H1 (cell line): ENCODE results near the gene ARMC12. TPM values are rescaled to one million over a fixed set of nuclear protein-coding genes. Genes with fewer than 3 reads are reported as not detected.

Experiments used
- CTCF ChIA-PET: fragments of 300-600 bp; sonication (Branson Sonifier 250); formaldehyde crosslinking; loops from one replicate; lab custom pipeline; 2021; ENCODE audit not compliant: partially characterized antibody; lab: Charles Lee
- POLR2A ChIA-PET: fragments of 300-600 bp; sonication (Branson Sonifier 250); formaldehyde crosslinking; loops from one replicate; lab custom pipeline; 2021; ENCODE audit warnings: inconsistent platforms; ENCODE audit not compliant: partially characterized antibody; lab: Charles Lee
- DNase-seq, 2 experiments: peaks; one replicate each; pipeline versions ENCODE4 v3.0.0 to v3.0.0-alpha.2; 2010 to 2022; ENCODE audit warnings: low spot score in 2 of 2, low read depth in 1 of 2, mixed read lengths in 1 of 2
- FAIRE-seq: peaks from 2 replicates; lab custom pipeline; 2011; peaks lifted over from hg19 to GRCh38; lab: Jason Lieb, UNC
- H2AFZ ChIP-seq: 2 replicates; pipeline ENCODE4 v1.8.1; 2012; ENCODE audit warnings: low read length, inconsistent platforms
- H2AK5ac ChIP-seq: 2 replicates; pipeline ENCODE4 v1.6.1; 2013; ENCODE audit warnings: low read depth, low read length
- H2BK120ac ChIP-seq: replicated peaks from 2 replicates; pipeline ENCODE3; 2013; ENCODE audit warnings: low read depth, low read length, inconsistent platforms
- H2BK12ac ChIP-seq: 2 replicates; pipeline ENCODE4 v1.6.1; 2013; ENCODE audit warnings: low read depth, low read length
- H2BK15ac ChIP-seq: 2 replicates; pipeline ENCODE4 v1.6.1; 2013; ENCODE audit warnings: low read length
- H2BK20ac ChIP-seq: 2 replicates; pipeline ENCODE4 v1.6.1; 2013; ENCODE audit warnings: low read length
- H2BK5ac ChIP-seq: 2 replicates; pipeline ENCODE4 v1.6.1; 2013; ENCODE audit warnings: low read depth, low read length
- H3K14ac ChIP-seq: 2 replicates; pipeline ENCODE4 v1.6.1; 2013; ENCODE audit warnings: inconsistent platforms; ENCODE audit not compliant: insufficient read length
- H3K18ac ChIP-seq: 2 replicates; pipeline ENCODE4 v1.6.1; 2013; ENCODE audit warnings: low read length; ENCODE audit errors: extremely low read depth
- H3K23ac ChIP-seq: 2 replicates; pipeline ENCODE4 v1.6.1; 2013; ENCODE audit warnings: inconsistent platforms; ENCODE audit not compliant: insufficient read length
- H3K23me2 ChIP-seq: 2 replicates; pipeline ENCODE4 v1.6.1; 2013; ENCODE audit warnings: low read depth, low read length
- H3K27ac ChIP-seq: 2 replicates; pipeline ENCODE4 v1.6.1; 2011; ENCODE audit warnings: low read depth, low read length, inconsistent platforms
- H3K27me3 ChIP-seq, 4 experiments: replicated peaks in 1 of 4; 1 replicate in 1 of 4; 2 replicates in 3 of 4; pipeline versions ENCODE4 v1.6.1 to v1.8.1; 2011 to 2013; ENCODE audit warnings: low read length in 3 of 4, mild to moderate bottlenecking in 3 of 4, inconsistent platforms in 2 of 4, mixed read lengths in 2 of 4, moderate library complexity in 1 of 4; ENCODE audit not compliant: control insufficient read depth in 3 of 4, insufficient read depth in 3 of 4; ENCODE audit errors: extremely low read depth in 1 of 4
- H3K36me3 ChIP-seq, 4 experiments: 2 replicates each; pipeline versions ENCODE4 v1.6.1 to v1.8.1; 2011 to 2013; ENCODE audit warnings: mild to moderate bottlenecking in 4 of 4, low read length in 3 of 4, moderate library complexity in 2 of 4, control low read depth in 1 of 4, inconsistent platforms in 1 of 4; ENCODE audit not compliant: insufficient read depth in 4 of 4, control insufficient read depth in 2 of 4
- H3K4ac ChIP-seq: replicated peaks from 2 replicates; pipeline ENCODE3; 2013; ENCODE audit warnings: low read length, low read depth, mixed read lengths, inconsistent platforms; ENCODE audit not compliant: insufficient read length
- H3K4me1 ChIP-seq, 4 experiments: replicated peaks in 1 of 4; 1 replicate in 1 of 4; 2 replicates in 3 of 4; pipeline versions ENCODE4 v1.6.1 to v1.8.1; 2011 to 2013; ENCODE audit warnings: low read length in 3 of 4, inconsistent platforms in 2 of 4, mixed read lengths in 1 of 4; ENCODE audit not compliant: insufficient read depth in 4 of 4, control insufficient read depth in 3 of 4
- H3K4me2 ChIP-seq, 2 experiments: 2 replicates each; pipeline versions ENCODE4 v1.6.1 to v1.8.1; 2011 to 2013; ENCODE audit warnings: low read depth in 2 of 2, low read length in 2 of 2, control low read depth in 1 of 2, inconsistent platforms in 1 of 2, mild to moderate bottlenecking in 1 of 2; ENCODE audit not compliant: insufficient read depth in 1 of 2
- H3K4me3 ChIP-seq, 4 experiments: fragments of 200-600, 300-600 bp in 1 of 4; sonication (generic), shearing (Covaris generic), sonication (Bioruptor Twin) in 1 of 4; 2 replicates each; pipeline versions ENCODE4 v1.5.1 to v1.8.1; 2011 to 2016; ENCODE audit warnings: low read length in 4 of 4, low read depth in 3 of 4, control low read depth in 2 of 4, inconsistent platforms in 2 of 4, mild to moderate bottlenecking in 2 of 4, mixed read lengths in 1 of 4, moderate library complexity in 1 of 4; ENCODE audit not compliant: insufficient read depth in 2 of 4; ENCODE audit errors: extremely low read depth in 1 of 4
- H3K56ac ChIP-seq: replicated peaks from 2 replicates; pipeline ENCODE3; 2013; ENCODE audit warnings: low read depth, mild to moderate bottlenecking, mixed read lengths, low read length, inconsistent platforms; ENCODE audit not compliant: insufficient read length
- H3K79me1 ChIP-seq: 2 replicates; pipeline ENCODE4 v1.6.1; 2013; ENCODE audit warnings: low read depth, low read length, control low read depth
- H3K79me2 ChIP-seq, 2 experiments: 2 replicates each; pipeline versions ENCODE4 v1.6.1 to v1.8.1; 2012 to 2013; ENCODE audit warnings: low read length in 2 of 2, mild to moderate bottlenecking in 2 of 2, inconsistent platforms in 1 of 2; ENCODE audit not compliant: insufficient read depth in 2 of 2, control insufficient read depth in 1 of 2
- H3K9ac ChIP-seq, 4 experiments: replicated peaks in 1 of 4; 1 replicate in 1 of 4; 2 replicates in 3 of 4; pipeline versions ENCODE4 v1.6.1 to v1.8.1; 2011 to 2013; ENCODE audit warnings: low read depth in 3 of 4, low read length in 3 of 4, control low read depth in 2 of 4, mild to moderate bottlenecking in 2 of 4, moderate library complexity in 2 of 4, inconsistent platforms in 1 of 4; ENCODE audit errors: extremely low read depth in 1 of 4
- H3K9me3 ChIP-seq, 2 experiments: 2 replicates each; pipeline versions ENCODE4 v1.6.1 to v1.8.1; 2012 to 2013; ENCODE audit warnings: mild to moderate bottlenecking in 2 of 2, moderate library complexity in 2 of 2, control low read depth in 1 of 2, inconsistent platforms in 1 of 2, low read depth in 1 of 2, low read length in 1 of 2, mixed read lengths in 1 of 2; ENCODE audit not compliant: insufficient read depth in 2 of 2
- H4K20me1 ChIP-seq, 2 experiments: replicated peaks in 1 of 2; 2 replicates each; pipeline versions ENCODE3 to v1.8.1; 2011 to 2013; ENCODE audit warnings: inconsistent platforms in 2 of 2, low read length in 2 of 2, mild to moderate bottlenecking in 1 of 2; ENCODE audit not compliant: insufficient read depth in 2 of 2, control insufficient read depth in 1 of 2
- H4K5ac ChIP-seq: 2 replicates; pipeline ENCODE4 v1.6.1; 2013; ENCODE audit warnings: low read length, low read depth, mixed read lengths, inconsistent platforms; ENCODE audit not compliant: insufficient read length
- H4K8ac ChIP-seq: 2 replicates; pipeline ENCODE4 v1.8.0; 2013; ENCODE audit warnings: mild to moderate bottlenecking, moderate library complexity, low read length, inconsistent platforms; ENCODE audit not compliant: insufficient read depth; ENCODE audit errors: extremely low read depth
- H4K91ac ChIP-seq: replicated peaks from 2 replicates; pipeline ENCODE3; 2013; ENCODE audit warnings: low read length, mixed read lengths, inconsistent platforms; ENCODE audit not compliant: insufficient read length
- CBX8 ChIP-seq: fragments of 300-800, 300-1000 bp; sonication (generic); IDR thresholded peaks from 2 replicates; pipeline ENCODE4 v1.7.1; 2016; ENCODE audit warnings: low read depth, low read length, borderline replicate concordance
- CHD2 ChIP-seq: IDR thresholded peaks from 2 replicates; pipeline ENCODE4 v1.6.1; 2012; ENCODE audit warnings: low read length, improper control_type of control experiment
- CTBP2 ChIP-seq: IDR thresholded peaks from 2 replicates; pipeline ENCODE4 v1.7.0; 2011; ENCODE audit warnings: borderline replicate concordance, mild to moderate bottlenecking, moderate library complexity, mixed read lengths, low read length; ENCODE audit not compliant: insufficient read depth, insufficient read length
- JUND ChIP-seq: IDR thresholded peaks from 2 replicates; pipeline ENCODE4 v1.6.1; 2011; ENCODE audit warnings: mild to moderate bottlenecking, improper control_type of control experiment, low read length
- KDM1A ChIP-seq: fragments of 200-600, 300-600 bp; sonication (generic); IDR thresholded peaks from 2 replicates; pipeline ENCODE4 v1.7.1; 2016; ENCODE audit warnings: mild to moderate bottlenecking, low read length, borderline replicate concordance
- KDM5A ChIP-seq: fragments of 200-600 bp; IDR thresholded peaks from 2 replicates; pipeline ENCODE4 v1.7.1; 2012; ENCODE audit warnings: mild to moderate bottlenecking, low read length, inconsistent platforms, mixed read lengths
- NRF1 ChIP-seq: IDR thresholded peaks from 2 replicates; pipeline ENCODE4 v1.6.1; 2011; ENCODE audit warnings: mild to moderate bottlenecking, low read depth, low read length, improper control_type of control experiment
- SAP30 ChIP-seq: fragments of 300-600 bp; sonication (generic); IDR thresholded peaks from 2 replicates; pipeline ENCODE4 v1.7.1; 2012; ENCODE audit warnings: low read length, moderate library complexity, mild to moderate bottlenecking, inconsistent platforms; ENCODE audit not compliant: insufficient read depth, insufficient replicate concordance
- SIX5 ChIP-seq: IDR thresholded peaks from 2 replicates; pipeline ENCODE4 v1.6.1; 2011; ENCODE audit warnings: mild to moderate bottlenecking, low read depth, low read length
- SP2 ChIP-seq: IDR thresholded peaks from 2 replicates; pipeline ENCODE4 v1.6.1; 2012; ENCODE audit warnings: mild to moderate bottlenecking, low read length, inconsistent platforms
- TBP ChIP-seq: IDR thresholded peaks from 2 replicates; pipeline ENCODE4 v1.6.1; 2011; ENCODE audit warnings: low read depth, low read length, improper control_type of control experiment
- WGBS, 2 experiments: shearing (Covaris generic) in 1 of 2; methylation state at CpG; one replicate each; pipeline versions ENCODE4 v1.1.6 to v1.1.7; 2013 to 2015; ENCODE audit warnings: low lambda C conversion rate in 2 of 2, mixed read lengths in 2 of 2, inconsistent platforms in 1 of 2, low coverage in 1 of 2, missing lambda C conversion rate in 1 of 2; ENCODE audit not compliant: insufficient replicate concordance in 2 of 2, insufficient coverage in 1 of 2, insufficient read length in 1 of 2; ENCODE audit errors: extremely low coverage in 1 of 2, missing lambda C conversion rate in 1 of 2; 5-methylcytosine and 5-hydroxymethylcytosine counted together
- polyA plus RNA-seq, 7 experiments: library from polyadenylated mRNA; depleted of rRNA in 3 of 7; stranded (reverse) in 5 of 7; unstranded in 2 of 7; fragments of >200 nt in 5 of 7; fragments of 200-250 nt in 2 of 7; gene quantifications; 1 replicate in 5 of 7; 2 replicates in 1 of 7; 4 replicates in 1 of 7; pipeline versions ENCODE4 v1.2.1 to v1.2.3, GENCODE V29; 2011 to 2013; ENCODE audit warnings: missing spikeins in 2 of 7, mixed read lengths in 2 of 7
- total RNA-seq: library from RNA; stranded (reverse); fragmentation: NEBNext Ultra II Directional; extraction: Animal tissue kit (Norgen Biotek cat#: 25700); gene quantifications from 2 replicates; pipeline ENCODE4 v1.2.1, GENCODE V29; 2021
- TF ChIP-seq, protein P1 (sequence below): IDR thresholded peaks from 2 replicates; pipeline ENCODE4 v1.6.1; 2012; ENCODE audit warnings: low read length, inconsistent platforms

ARMC12 gene
- total and polyA plus RNA-seq, 2 of the 8 experiments (the other 6 are each of a cell fraction or from before 2014, with no cell fraction given) = 0.86 to 3.7 TPM

DNA sequence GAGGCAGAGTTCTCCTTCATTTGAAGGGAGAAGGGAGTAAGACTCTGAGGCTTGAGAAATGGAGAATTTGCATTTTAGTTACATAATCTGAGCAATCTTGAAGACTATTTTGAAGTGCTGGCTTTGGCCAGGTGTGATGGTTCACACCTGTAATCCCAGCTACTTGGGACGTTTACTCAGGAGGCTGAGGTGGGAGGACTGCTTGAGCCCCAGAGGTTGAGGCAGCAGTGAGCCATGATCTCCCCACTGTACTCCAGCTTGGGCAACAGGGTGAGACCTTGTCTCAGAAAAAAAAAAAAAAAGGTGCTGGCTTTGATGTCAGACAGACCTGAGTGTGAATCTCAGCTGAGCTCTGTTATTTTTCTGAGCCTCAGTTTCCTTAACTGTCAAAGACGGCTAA is 12.4 kb upstream of the ARMC12 start:
- H3K4me1 ChIP-seq = peaks cover 8 to 43% (median 34%) of the 10 kb centered on the region in 4 experiments
- no peak overlapping the region for H3K14ac ChIP-seq
- no peak overlapping the region for H3K4ac ChIP-seq
- no peak overlapping the region for H2BK15ac ChIP-seq
- H3K4me3 ChIP-seq = no peak overlapping the region
- H2AK5ac ChIP-seq = no peak overlapping the region
- no peak overlapping the region for H3K56ac ChIP-seq
- H2BK120ac ChIP-seq = no peak overlapping the region
- H2BK20ac ChIP-seq = no peak overlapping the region
- no peak overlapping the region for H2AFZ ChIP-seq
- no peak overlapping the region for H3K4me2 ChIP-seq
- no peak overlapping the region for H3K18ac ChIP-seq
- CTCF ChIA-PET = interaction anchor here (1.0 to 4.8 kb wide), 2 partner anchors 12 to 31 kb away, joined by 3 to 30 read pairs; partner anchors contain the start of gene ARMC12
- POLR2A ChIA-PET = interaction anchor here (1.0 to 2.9 kb wide), 3 partner anchors 8 to 40 kb away, joined by 3 to 9 read pairs (median 4); no protein-coding TSS in a partner anchor
- no peak overlapping the region for H3K23ac ChIP-seq
- no peak overlapping the region for H3K27ac ChIP-seq
- no peaks in the 10 kb centered on the region for H3K9me3 ChIP-seq
- H3K23me2 ChIP-seq = peaks cover 15% of the 10 kb centered on the region
- WGBS, 2 experiments = 84% methylated on average over 2 of the region's 2 CpGs; no CpG with 5 or more reads in 1 of the 2 experiments
- no peak overlapping the region for H3K9ac ChIP-seq
- DNase-seq (no peak), FAIRE-seq (no peak)
- H2BK12ac ChIP-seq = no peak overlapping the region
- no peak overlapping the region for H4K5ac ChIP-seq
- H3K79me2 ChIP-seq = no peaks in the 10 kb centered on the region
- H3K79me1 ChIP-seq = no peaks in the 10 kb centered on the region
- no peak overlapping the region for H2BK5ac ChIP-seq
- H4K91ac ChIP-seq = no peak overlapping the region
- H4K8ac ChIP-seq = no peak overlapping the region
- H4K20me1 ChIP-seq = no peaks in the 10 kb centered on the region
- no peaks in the 10 kb centered on the region for H3K36me3 ChIP-seq
- peaks cover 0 to 7% (median 1%) of the 10 kb centered on the region in 4 experiments; a peak in 3 of 7 replicates for H3K27me3 ChIP-seq
- TF ChIP-seq TBP (no peak), JUND (no peak), KDM5A (no peak), NRF1 (no peak), CTBP2 (no peak), CHD2 (no peak), CBX8 (no peak), SIX5 (no peak), SP2 (no peak), KDM1A (no peak), SAP30 (no peak)
- TF ChIP-seq, protein P1, sequence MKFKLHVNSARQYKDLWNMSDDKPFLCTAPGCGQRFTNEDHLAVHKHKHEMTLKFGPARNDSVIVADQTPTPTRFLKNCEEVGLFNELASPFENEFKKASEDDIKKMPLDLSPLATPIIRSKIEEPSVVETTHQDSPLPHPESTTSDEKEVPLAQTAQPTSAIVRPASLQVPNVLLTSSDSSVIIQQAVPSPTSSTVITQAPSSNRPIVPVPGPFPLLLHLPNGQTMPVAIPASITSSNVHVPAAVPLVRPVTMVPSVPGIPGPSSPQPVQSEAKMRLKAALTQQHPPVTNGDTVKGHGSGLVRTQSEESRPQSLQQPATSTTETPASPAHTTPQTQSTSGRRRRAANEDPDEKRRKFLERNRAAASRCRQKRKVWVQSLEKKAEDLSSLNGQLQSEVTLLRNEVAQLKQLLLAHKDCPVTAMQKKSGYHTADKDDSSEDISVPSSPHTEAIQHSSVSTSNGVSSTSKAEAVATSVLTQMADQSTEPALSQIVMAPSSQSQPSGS = no peak
